GM18505 (cell line): ENCODE measurements around the gene GALNT2.

Experiments used
- ATAC-seq: cut with Tn5 transposase; IDR thresholded peaks from one replicate; pipeline ENCODE4 v1.9.1; 2021; ENCODE audit not compliant: unreplicated experiment
- POLR2A ChIP-seq: IDR thresholded peaks from 4 replicates; pipeline ENCODE4 v1.6.1; 2011; ENCODE audit warnings: borderline replicate concordance; ENCODE audit not compliant: insufficient read depth, insufficient read length; ENCODE audit errors: extremely low read depth

The GALNT2 gene

DNA sequence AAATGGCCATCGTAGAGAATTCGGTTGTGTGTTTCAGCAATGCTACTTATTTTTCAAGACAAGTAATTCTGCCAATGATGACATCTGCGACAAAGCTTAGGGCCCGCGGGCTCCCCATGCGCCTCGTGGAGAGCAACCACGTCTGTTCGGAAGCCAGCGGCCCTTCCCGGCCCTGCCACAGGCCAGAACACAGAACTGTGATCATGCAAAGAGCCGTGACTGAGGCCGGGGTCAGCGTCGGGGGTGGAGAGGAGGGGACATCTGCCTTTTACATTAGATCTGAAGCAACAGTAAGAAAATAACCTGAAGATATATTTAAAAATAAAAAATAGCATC is 255.4 kb downstream of the GALNT2 start:
- ATAC-seq = no peak
- TF ChIP-seq POLR2A = no peak

DNA sequence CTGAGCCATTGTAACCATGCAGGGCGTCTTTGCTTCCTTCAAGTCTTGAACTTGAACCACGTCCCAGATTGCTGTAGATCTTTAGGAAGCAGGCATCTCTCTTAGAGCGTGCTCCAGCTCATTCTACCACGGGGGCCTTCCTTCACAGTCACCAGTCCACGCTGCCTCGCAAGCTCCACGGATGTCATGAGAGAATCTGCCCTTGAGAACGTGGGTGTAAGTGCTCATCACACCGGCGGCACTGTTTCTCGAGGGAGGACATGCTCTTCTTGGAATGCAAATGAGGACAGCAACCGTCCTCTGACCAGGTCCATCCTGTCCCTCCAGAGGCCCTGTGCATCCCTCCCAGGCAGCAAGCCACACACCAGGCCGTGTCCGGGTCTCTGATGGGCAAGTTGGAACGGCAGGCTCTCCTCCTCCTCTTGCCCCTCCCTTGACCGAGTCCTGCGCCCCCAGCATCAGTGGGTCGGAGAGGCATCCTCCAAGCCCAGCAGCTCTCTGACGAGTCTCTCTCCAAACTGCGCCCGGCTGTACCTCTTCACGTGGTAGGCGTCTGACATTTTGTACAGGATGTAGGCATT is 256.0 kb downstream of the GALNT2 start:
- no peak for ATAC-seq
- no peak for TF ChIP-seq POLR2A

DNA sequence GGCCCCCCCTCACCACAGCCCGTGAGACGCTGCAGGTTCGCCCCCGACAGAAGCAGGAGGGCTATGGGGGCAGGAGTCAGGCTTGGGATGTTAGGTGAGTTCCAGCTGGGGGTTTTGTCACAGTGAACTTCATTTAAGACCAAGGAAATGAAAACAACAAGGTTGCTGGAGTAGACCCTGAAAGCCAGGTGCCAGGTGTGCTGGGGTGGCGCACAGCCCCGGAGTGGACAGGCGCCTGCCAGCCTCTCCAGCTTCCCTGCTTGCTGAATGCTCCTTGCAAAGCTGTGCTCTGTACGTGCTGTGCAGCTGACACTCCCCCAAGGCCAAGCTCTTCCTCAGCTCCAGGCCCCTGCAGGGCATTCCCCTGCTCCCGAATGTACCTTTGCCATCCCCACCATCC is 256.6 kb downstream of the GALNT2 start:
- no peak for TF ChIP-seq POLR2A
- ATAC-seq = no peak

GRCh38 chr1:230326971-230327891 is 260.2 kb downstream of the GALNT2 start:
- no peak for ATAC-seq
- TF ChIP-seq POLR2A = no peak

- ATAC-seq = no peak
- TF ChIP-seq POLR2A = no peak
Measured at GRCh38 chr1:230327892-230328284, 260.9 kb downstream of the GALNT2 start.

DNA sequence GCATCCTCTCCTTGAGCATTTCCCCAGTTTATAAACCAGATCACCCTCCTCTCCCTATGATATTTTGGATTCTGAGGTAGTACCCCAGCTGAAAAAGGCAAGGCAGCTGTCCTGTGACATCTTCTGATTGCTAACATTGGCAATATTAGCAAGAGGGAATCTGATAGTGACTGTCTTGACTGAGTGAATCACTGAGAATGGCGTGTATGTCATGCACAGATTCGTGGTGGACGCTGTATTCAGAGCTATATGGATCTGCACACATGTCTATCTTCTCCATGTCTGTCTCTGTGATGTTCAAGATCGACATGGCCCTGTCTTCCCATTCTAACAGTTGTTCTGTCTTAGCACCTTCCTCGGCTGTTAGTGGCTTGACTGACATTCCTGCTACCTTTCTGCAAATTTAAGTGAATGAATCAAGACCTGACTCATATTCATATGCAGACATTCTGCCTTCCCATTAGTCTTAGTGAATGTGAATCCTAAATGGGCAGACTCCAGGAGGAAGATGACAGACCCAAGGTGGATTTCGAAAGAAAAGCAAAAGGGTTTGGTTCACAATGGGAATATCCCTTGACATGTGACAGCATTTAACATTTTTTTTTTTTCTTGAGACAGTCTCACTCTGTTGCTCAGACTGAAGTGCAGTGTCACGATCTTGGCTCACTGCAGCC is 261.4 kb downstream of the GALNT2 start:
- no peak for ATAC-seq
- no peak for TF ChIP-seq POLR2A

DNA sequence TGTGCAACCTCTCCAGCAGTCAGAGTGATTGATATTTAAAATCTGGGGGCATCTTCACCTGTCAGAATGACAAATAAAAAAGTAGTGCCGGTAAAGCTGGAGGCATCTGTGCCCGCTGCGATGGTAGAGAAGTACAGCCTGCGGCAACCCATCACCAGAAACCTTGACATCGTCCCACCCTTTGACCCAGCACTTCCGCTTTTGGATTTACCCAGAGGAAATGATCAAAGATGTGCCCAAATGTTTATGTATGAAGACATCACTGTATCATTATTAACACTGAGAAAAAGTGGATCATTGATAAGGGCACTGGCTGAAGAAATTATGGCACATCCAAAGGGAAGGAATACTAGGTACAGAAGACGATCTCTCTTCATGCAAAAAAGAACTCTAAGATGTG is 263.1 kb downstream of the GALNT2 start:
- no peak for ATAC-seq
- no peak for TF ChIP-seq POLR2A
